Ishikawa (cell line): Measurements from ENCODE around the gene CPVL.

Source experiments
- CEBPB ChIP-seq: IDR thresholded peaks from 2 replicates; pipeline ENCODE4 v1.6.1; 2012
- CREB1 ChIP-seq: IDR thresholded peaks from 2 replicates; pipeline ENCODE4 v1.6.1; 2012; ENCODE audit warnings: low read depth
- EGR1 ChIP-seq: IDR thresholded peaks from 2 replicates; pipeline ENCODE4 v1.6.1; 2012
- EP300 ChIP-seq: IDR thresholded peaks from 2 replicates; pipeline ENCODE4 v1.6.1; 2012; ENCODE audit warnings: borderline replicate concordance
- RAD21 ChIP-seq: IDR thresholded peaks from 2 replicates; pipeline ENCODE4 v1.6.1; 2012; ENCODE audit warnings: low read depth
- TAF1 ChIP-seq: IDR thresholded peaks from 2 replicates; pipeline ENCODE4 v1.6.1; 2012; ENCODE audit warnings: low read depth, mild to moderate bottlenecking
- TCF12 ChIP-seq: IDR thresholded peaks from 2 replicates; pipeline ENCODE4 v1.6.1; 2012; ENCODE audit warnings: low read depth
- TEAD4 ChIP-seq: IDR thresholded peaks from 2 replicates; pipeline ENCODE4 v1.6.1; 2012
- YY1 ChIP-seq: IDR thresholded peaks from 2 replicates; pipeline ENCODE4 v1.6.1; 2012; ENCODE audit warnings: low read depth
- ZBTB7A ChIP-seq: IDR thresholded peaks from 2 replicates; pipeline ENCODE4 v1.6.1; 2012; ENCODE audit warnings: low read depth
- TF ChIP-seq, protein P1 (sequence below): IDR thresholded peaks from 2 replicates; pipeline ENCODE4 v1.6.1; 2012; ENCODE audit warnings: low read depth, mild to moderate bottlenecking
- TF ChIP-seq, protein P2 (sequence below): IDR thresholded peaks from 2 replicates; pipeline ENCODE4 v1.6.1; 2012

DNA sequence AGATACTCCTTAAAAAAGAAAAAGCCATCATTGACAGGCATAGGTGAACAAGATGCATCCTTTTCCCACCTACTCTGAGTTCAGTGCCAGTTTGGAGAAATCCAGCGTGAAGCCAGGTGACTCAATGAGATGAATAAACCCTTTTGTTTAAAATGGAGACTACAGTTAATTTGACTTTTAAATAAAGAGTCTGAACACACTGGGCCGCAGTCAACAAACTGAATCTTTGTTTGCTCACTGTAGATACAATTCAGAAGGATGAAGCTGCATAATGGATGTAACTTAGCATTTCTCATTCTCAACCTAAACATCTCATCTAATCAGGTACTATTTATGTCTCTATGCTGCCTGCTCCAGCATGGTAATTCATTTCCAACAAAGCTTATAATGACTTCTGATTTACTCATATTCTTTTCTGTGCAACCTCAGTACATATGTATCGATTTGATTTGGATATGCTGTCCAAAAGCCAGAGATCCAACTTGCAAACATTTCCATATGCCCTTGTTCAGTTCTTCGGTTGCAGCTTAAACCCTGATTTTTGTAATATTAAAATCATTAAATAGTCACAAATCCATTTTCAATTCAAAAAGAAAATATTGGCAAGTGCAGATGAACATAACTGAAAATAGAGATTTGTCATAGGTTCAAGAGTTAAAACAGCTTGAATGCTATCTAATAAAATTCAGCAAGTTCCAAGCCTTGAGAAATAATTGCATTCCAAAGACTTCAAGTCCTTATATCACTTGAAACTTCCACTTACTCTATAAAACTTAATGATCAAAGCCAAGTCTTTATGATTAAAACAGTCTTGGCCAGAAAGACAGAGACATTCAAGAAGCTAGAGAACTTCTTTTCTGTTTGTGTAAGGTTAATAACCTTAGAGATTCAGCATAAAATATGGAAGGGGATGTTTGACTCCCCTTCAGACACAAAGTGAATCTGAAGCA lies 67.8 kb downstream of the CPVL start:
- TF ChIP-seq ZBTB7A = no peak
- TF ChIP-seq, protein P1, sequence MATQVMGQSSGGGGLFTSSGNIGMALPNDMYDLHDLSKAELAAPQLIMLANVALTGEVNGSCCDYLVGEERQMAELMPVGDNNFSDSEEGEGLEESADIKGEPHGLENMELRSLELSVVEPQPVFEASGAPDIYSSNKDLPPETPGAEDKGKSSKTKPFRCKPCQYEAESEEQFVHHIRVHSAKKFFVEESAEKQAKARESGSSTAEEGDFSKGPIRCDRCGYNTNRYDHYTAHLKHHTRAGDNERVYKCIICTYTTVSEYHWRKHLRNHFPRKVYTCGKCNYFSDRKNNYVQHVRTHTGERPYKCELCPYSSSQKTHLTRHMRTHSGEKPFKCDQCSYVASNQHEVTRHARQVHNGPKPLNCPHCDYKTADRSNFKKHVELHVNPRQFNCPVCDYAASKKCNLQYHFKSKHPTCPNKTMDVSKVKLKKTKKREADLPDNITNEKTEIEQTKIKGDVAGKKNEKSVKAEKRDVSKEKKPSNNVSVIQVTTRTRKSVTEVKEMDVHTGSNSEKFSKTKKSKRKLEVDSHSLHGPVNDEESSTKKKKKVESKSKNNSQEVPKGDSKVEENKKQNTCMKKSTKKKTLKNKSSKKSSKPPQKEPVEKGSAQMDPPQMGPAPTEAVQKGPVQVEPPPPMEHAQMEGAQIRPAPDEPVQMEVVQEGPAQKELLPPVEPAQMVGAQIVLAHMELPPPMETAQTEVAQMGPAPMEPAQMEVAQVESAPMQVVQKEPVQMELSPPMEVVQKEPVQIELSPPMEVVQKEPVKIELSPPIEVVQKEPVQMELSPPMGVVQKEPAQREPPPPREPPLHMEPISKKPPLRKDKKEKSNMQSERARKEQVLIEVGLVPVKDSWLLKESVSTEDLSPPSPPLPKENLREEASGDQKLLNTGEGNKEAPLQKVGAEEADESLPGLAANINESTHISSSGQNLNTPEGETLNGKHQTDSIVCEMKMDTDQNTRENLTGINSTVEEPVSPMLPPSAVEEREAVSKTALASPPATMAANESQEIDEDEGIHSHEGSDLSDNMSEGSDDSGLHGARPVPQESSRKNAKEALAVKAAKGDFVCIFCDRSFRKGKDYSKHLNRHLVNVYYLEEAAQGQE = no peak
- no peak for TF ChIP-seq TCF12
- TF ChIP-seq YY1 = no peak
- no peak for TF ChIP-seq RAD21
- TF ChIP-seq TAF1 = no peak
- TF ChIP-seq EP300 = no peak
- no peak for TF ChIP-seq EGR1
- TF ChIP-seq CREB1 = no peak
- TF ChIP-seq, protein P2, sequence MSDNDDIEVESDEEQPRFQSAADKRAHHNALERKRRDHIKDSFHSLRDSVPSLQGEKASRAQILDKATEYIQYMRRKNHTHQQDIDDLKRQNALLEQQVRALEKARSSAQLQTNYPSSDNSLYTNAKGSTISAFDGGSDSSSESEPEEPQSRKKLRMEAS = no peak
- no peak for TF ChIP-seq TEAD4
- no peak for TF ChIP-seq CEBPB
